GM12878 (cell line): ENCODE data around the gene ELANE. TPM values are rescaled to one million over a fixed set of nuclear protein-coding genes. Genes with fewer than 3 reads are reported as not detected.
"Not testable (repeated sequence)": the region's sequence is repeated elsewhere in the genome, so short reads cannot be mapped to it uniquely, and the experiment has no call there.

ENCODE experiments used
- ATAC-seq: fragments of 200-7000 bp; cut with Tn5 transposase; 3 replicates; pipeline ENCODE4 v1.9.1; 2020; ENCODE audit warnings: mild to moderate bottlenecking, moderate library complexity
- BruUV-seq: library from RNA; stranded (reverse); fragments of 400-500 nt; replicated peaks from 2 replicates; lab custom pipeline; 2021; lab: Mats Ljungman, UMichigan
- CTCF ChIA-PET: fragments of 300-600 bp; sonication (Branson Sonifier 250); formaldehyde crosslinking; extraction: SDS; loops from one replicate; lab custom pipeline; 2021; ENCODE audit warnings: inconsistent platforms; lab: Yijun Ruan, JAX
- POLR2A ChIA-PET: fragments of 350-600 bp; formaldehyde crosslinking; extraction: SDS; loops from one replicate; lab custom pipeline; 2021; ENCODE audit warnings: inconsistent platforms; lab: Charles Lee
- RAD21 ChIA-PET: fragments of 300-600 bp; sonication (Branson Sonifier 250); formaldehyde crosslinking; loops from one replicate; lab custom pipeline; 2023; ENCODE audit warnings: antibody characterized with exemption; ENCODE audit not compliant: unreplicated experiment; lab: Charles Lee
- SMC1A ChIA-PET: fragments of 300-600 bp; sonication (Branson Sonifier 250); formaldehyde crosslinking; loops from one replicate; lab custom pipeline; 2023; ENCODE audit not compliant: unreplicated experiment, uncharacterized antibody; lab: Charles Lee
- DNase-seq: peaks from one replicate; pipeline ENCODE4 v3.0.0-alpha.2; 2011; ENCODE audit warnings: low read depth, low spot score
- FAIRE-seq: peaks from 3 replicates; lab custom pipeline; 2011; peaks lifted over from hg19 to GRCh38; lab: Jason Lieb, UNC
- H2AFZ ChIP-seq: 2 replicates; pipeline ENCODE4 v1.6.0; 2011; ENCODE audit warnings: low read depth, low read length, control low read depth; ENCODE audit not compliant: control insufficient read depth
- H3K27ac ChIP-seq: 2 replicates; pipeline ENCODE4 v1.5.1; 2011; ENCODE audit warnings: control low read depth; ENCODE audit not compliant: control insufficient read depth, insufficient read depth
- H3K27me3 ChIP-seq, 2 experiments: replicated peaks in 1 of 2; 2 replicates each; pipeline versions ENCODE4 v1.6.0 to v1.6.1; 2011; ENCODE audit warnings: low read length in 1 of 2; ENCODE audit not compliant: control insufficient read depth in 2 of 2, insufficient read depth in 2 of 2
- H3K36me3 ChIP-seq, 2 experiments: 2 replicates each; pipeline ENCODE4 v1.5.1; 2011; ENCODE audit warnings: low read length in 1 of 2; ENCODE audit not compliant: control insufficient read depth in 2 of 2, insufficient read depth in 2 of 2
- H3K4me1 ChIP-seq: 2 replicates; pipeline ENCODE4 v1.6.1; 2011; ENCODE audit warnings: mild to moderate bottlenecking, low read length, moderate library complexity, mixed read lengths; ENCODE audit not compliant: control insufficient read depth, insufficient read depth
- H3K4me2 ChIP-seq: 2 replicates; pipeline ENCODE4 v1.6.0; 2011; ENCODE audit warnings: control low read depth; ENCODE audit not compliant: control insufficient read depth, insufficient read depth
- H3K4me3 ChIP-seq: fragments of 200-600 bp; sonication (generic); 2 replicates; pipeline ENCODE4 v1.5.1; 2016
- H3K79me2 ChIP-seq: 2 replicates; pipeline ENCODE4 v1.6.0; 2011; ENCODE audit warnings: low read length; ENCODE audit not compliant: control insufficient read depth, insufficient read depth
- H3K9ac ChIP-seq: 2 replicates; pipeline ENCODE4 v1.8.0; 2011; ENCODE audit warnings: low read length, control low read depth, mixed read lengths; ENCODE audit not compliant: control insufficient read depth, insufficient read depth
- H3K9me3 ChIP-seq: replicated peaks from 3 replicates; pipeline ENCODE4 v1.5.1; 2011; ENCODE audit warnings: mild to moderate bottlenecking, low read length; ENCODE audit not compliant: control insufficient read depth, insufficient read depth
- H4K20me1 ChIP-seq: 2 replicates; pipeline ENCODE4 v1.6.0; 2011; ENCODE audit not compliant: control insufficient read depth, insufficient read depth
- NR2C2 ChIP-seq: IDR thresholded peaks from 2 replicates; pipeline ENCODE4 v1.6.1; 2011; ENCODE audit warnings: borderline replicate concordance, low read depth; ENCODE audit not compliant: control insufficient read depth, insufficient read length
- POLR2AphosphoS2 ChIP-seq: IDR thresholded peaks from 2 replicates; pipeline ENCODE4 v1.6.1; 2011; ENCODE audit warnings: low read depth, mild to moderate bottlenecking, low read length, improper control_type of control experiment, moderate library complexity
- SPI1 ChIP-seq: IDR thresholded peaks from 2 replicates; pipeline ENCODE4 v1.6.1; 2011; ENCODE audit warnings: low read depth, mild to moderate bottlenecking, low read length, moderate library complexity, borderline replicate concordance; ENCODE audit not compliant: insufficient read depth
- WGBS: methylation state at CpG from one replicate; pipeline ENCODE4 v1.1.6; 2016; ENCODE audit warnings: low lambda C conversion rate; ENCODE audit not compliant: insufficient replicate concordance, insufficient coverage; ENCODE audit errors: missing lambda C conversion rate; 5-methylcytosine and 5-hydroxymethylcytosine counted together
- in situ Hi-C: fragments of 300-500 bp; cut with MboI; formaldehyde crosslinking; loops from 9 replicates; pipeline ENCODE4 v1.14.3; 2018; ENCODE audit warnings: mixed read lengths
- intact Hi-C: fragments of 100-400 bp; cut with micrococcal nuclease; formaldehyde crosslinking; loops from one replicate; pipeline ENCODE4 v1.14.2; 2022; ENCODE audit not compliant: unreplicated experiment
- polyA plus RNA-seq, 11 experiments: library from polyadenylated mRNA; depleted of rRNA in 4 of 11; unstranded in 6 of 11; stranded (reverse) in 5 of 11; fragments of >200 nt; fragmentation: Nextera tagmentation in 4 of 11; fragmentation: Illumina TruSeq in 1 of 11; extraction: Ambion mirVana in 4 of 11; extraction: Trizol in 1 of 11; gene quantifications; 1 replicate in 1 of 11; 2 replicates in 10 of 11; pipeline versions ENCODE4 v1.2.1 to v1.2.3, GENCODE V29; 2011 to 2016; ENCODE audit warnings: inconsistent platforms in 2 of 11, missing spikeins in 2 of 11, low read depth in 1 of 11
- total RNA-seq, 4 experiments: library from RNA; depleted of rRNA in 3 of 4; stranded (reverse); fragments of >200 nt in 3 of 4; fragmentation: Illumina TruSeq in 1 of 4; extraction: Trizol in 1 of 4; gene quantifications; 2 replicates each; pipeline versions ENCODE4 v1.2.1 to v1.2.3, GENCODE V29; 2013 to 2021

Gene ELANE
- total and polyA plus RNA-seq, 10 of the 15 experiments (the other 5 are each of a cell fraction or from before 2014, with no cell fraction given), result not detected

GRCh38 chr19:840519-841206, 11.4 kb upstream of the ELANE start, which contains the start of gene PRTN3:
Gene PRTN3 (plus strand): TSS chr19:840999. CDS start chr19:841009, 10 bp downstream.
- WGBS, result 23% methylated on average over 24 of the region's 24 CpGs
- CTCF ChIA-PET, result no interaction called here
- SMC1A ChIA-PET, result no interaction called here

DNA sequence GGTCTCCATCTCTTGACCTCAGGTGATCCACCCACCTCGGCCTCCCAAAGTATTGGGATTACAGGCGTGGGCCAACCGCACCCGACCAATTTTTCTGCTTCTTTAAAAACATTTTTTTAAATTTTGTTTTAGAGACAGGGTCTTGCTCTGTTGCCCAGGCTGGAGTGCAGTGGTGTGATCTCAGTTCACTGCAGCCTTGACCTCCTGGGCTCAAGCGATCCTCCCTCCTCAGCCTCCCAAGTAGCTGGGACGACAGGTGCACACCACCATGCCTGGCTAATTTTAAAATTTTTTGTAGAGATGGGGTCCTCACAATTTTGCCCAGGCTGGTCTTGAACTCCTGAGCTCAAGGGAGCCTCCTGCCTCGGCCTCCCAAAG, 9.3 kb upstream of the ELANE start:
- H3K36me3 ChIP-seq, H2AFZ ChIP-seq, H3K27ac ChIP-seq, SMC1A ChIA-PET, H4K20me1 ChIP-seq, H3K4me3 ChIP-seq, H3K9ac ChIP-seq, RAD21 ChIA-PET, in situ Hi-C loops, DNase-seq, H3K27me3 ChIP-seq, FAIRE-seq, H3K4me2 ChIP-seq, H3K9me3 ChIP-seq, H3K4me1 ChIP-seq, CTCF ChIA-PET, H3K79me2 ChIP-seq, intact Hi-C loops, ATAC-seq, BruUV-seq, POLR2A ChIA-PET: not testable (repeated sequence)
- 58% methylated on average over 7 of the region's 7 CpGs for WGBS

More at GRCh38 chr19:840519-841206, 11.4 kb upstream of the ELANE start, which contains the start of gene PRTN3:
- intact Hi-C loops (no loop called here), in situ Hi-C loops (no loop called here)
- Histone ChIP-seq H3K9me3 (no peaks in the 10 kb centered on the region; the same call in 2 of the 3 replicates), H3K4me2 (no peak within 1 kb of the TSS), H4K20me1 (no peaks in the 10 kb centered on the region), H3K4me1 (peaks cover 2% of the 10 kb centered on the region; the same call in 1 of the 2 replicates), H3K79me2 (no peaks in the 10 kb centered on the region), H2AFZ (no peak within 1 kb of the TSS), H3K4me3 (no peak within 1 kb of the TSS), H3K36me3 (no peaks in the 10 kb centered on the region), H3K27me3 (no peaks in the 10 kb centered on the region; a peak in 1 of 4 replicates), H3K27ac (no peak within 1 kb of the TSS), H3K9ac (no peak within 1 kb of the TSS)
- ATAC-seq (no peak), DNase-seq (no peak), FAIRE-seq (no peak)
- no TSS peak for BruUV-seq
- TF ChIP-seq POLR2AphosphoS2, result no peak
- no peak for TF ChIP-seq NR2C2
- TF ChIP-seq SPI1, result peak; percentile 30; the same call in 1 of the 2 replicates
- RAD21 ChIA-PET, result no interaction called here
- POLR2A ChIA-PET, result no interaction called here
